ENCODE results near the gene SCMH1. TPM values are rescaled to one million over a fixed set of nuclear protein-coding genes. Genes with fewer than 3 reads are reported as not detected.

Gene SCMH1
- total RNA-seq, 1 experiment from 2014 or later: 16.5 TPM

DNA sequence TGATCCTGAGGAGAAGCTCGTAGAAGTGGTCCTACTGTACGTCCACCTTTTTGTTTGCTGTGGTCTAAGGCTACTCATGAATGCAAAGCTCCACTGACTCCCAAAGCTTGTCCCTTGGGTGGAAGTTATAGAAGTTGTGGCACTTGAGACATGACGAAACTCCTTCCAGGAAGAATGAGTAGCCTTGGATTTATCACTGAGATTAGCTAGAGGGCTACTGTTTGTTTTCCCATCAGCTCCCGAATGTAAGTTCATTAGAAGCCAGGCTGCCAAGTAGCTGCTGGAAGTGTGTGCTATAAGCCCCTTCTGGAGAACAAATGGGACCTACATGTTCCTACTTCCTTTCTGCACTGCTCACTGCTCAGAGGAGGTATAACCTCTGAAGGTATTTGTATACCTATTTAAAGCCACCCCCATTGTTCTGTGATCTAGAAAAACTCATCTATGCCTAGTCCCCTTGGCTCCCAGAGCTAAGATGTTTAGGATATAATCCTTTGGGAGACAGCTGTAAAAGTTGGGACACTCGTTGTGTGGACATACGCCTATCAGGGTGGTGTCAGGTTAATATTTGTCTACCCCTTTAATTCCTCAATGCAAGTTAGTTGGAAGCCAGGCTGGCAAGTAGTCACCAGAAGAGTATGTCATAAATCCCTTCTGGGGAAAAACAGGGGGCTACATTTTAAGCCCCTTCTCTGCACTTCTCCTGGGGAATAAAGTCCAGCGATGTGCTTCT is 72.9 kb downstream of the SCMH1 start:
- no peak for DNase-seq
- no peak overlapping the region for H2BK5ac ChIP-seq (ENCODE audit: insufficient read length, low read length)
- H3K23me2 ChIP-seq (ENCODE audit: insufficient read length, low read depth, low read length, poor library complexity, severe bottlenecking): no peaks in the 10 kb centered on the region
- no peak overlapping the region for H4K5ac ChIP-seq (ENCODE audit: insufficient read length, low read depth, low read length)
- H2BK20ac ChIP-seq (ENCODE audit: low read depth, low read length, poor library complexity, severe bottlenecking): no peak overlapping the region
- no peaks in the 10 kb centered on the region for H3K79me2 ChIP-seq (ENCODE audit: insufficient read depth, low read length)
- H3T11ph ChIP-seq (ENCODE audit: low read length): no peak overlapping the region
- no peak overlapping the region for H4K8ac ChIP-seq (replicated peaks; ENCODE audit: insufficient read length, low read depth, low read length)
- TF ChIP-seq CTCF (conservative IDR thresholded peaks at IDR 0.05): no peak
- H3K9ac ChIP-seq (ENCODE audit: extremely low read depth, insufficient read length, low read length): no peak overlapping the region
- no peaks in the 10 kb centered on the region for H3K4me1 ChIP-seq (ENCODE audit: insufficient read depth, low read length)
- H3K4me2 ChIP-seq (ENCODE audit: insufficient read depth, insufficient read length, low read length): no peak overlapping the region
- no peak overlapping the region for H2BK15ac ChIP-seq (ENCODE audit: low read depth, low read length)
- H3K14ac ChIP-seq (ENCODE audit: insufficient read depth, low read length): no peak overlapping the region
- H3K9me3 ChIP-seq (ENCODE audit: control insufficient read depth, low read depth, low read length): peaks cover 9% of the 10 kb centered on the region
- Mint-ChIP-seq H3K9me3 (peaks cover 20 to 33% of the 10 kb centered on the region in 2 experiments), H3K4me3 (no peak overlapping the region), H3K27me3 (ENCODE audit: low read depth) (no peaks in the 10 kb centered on the region), H3K36me3 (ENCODE audit: insufficient read depth in 1 of 3, low read depth in 3 of 3) (peaks cover 14 to 24% (median 20%) of the 10 kb centered on the region in 3 experiments), H3K4me1 (no peaks in the 10 kb centered on the region), H3K27ac (no peak overlapping the region)
- H2BK120ac ChIP-seq (ENCODE audit: low read depth, low read length, poor library complexity, severe bottlenecking): no peak overlapping the region
- no peak overlapping the region for H3K4ac ChIP-seq (ENCODE audit: low read depth, low read length)
- H3K23ac ChIP-seq (ENCODE audit: insufficient read length, low read depth, low read length): no peak overlapping the region
- WGBS (ENCODE audit: extremely low coverage, insufficient read length, low lambda C conversion rate): no CpG with 5 or more reads among the region's 7 CpGs
- H3K18ac ChIP-seq (ENCODE audit: insufficient read length, low read depth, low read length): no peak overlapping the region
- no peak overlapping the region for H3K56ac ChIP-seq (ENCODE audit: insufficient read length, low read depth, low read length)
- no peak overlapping the region for H2AK5ac ChIP-seq (ENCODE audit: insufficient read length, low read length)
- no peak overlapping the region for H3K27ac ChIP-seq (ENCODE audit: insufficient read length, low read depth, low read length)
- no peaks in the 10 kb centered on the region for H3K27me3 ChIP-seq (ENCODE audit: insufficient read depth, low read length)
- H4K91ac ChIP-seq (ENCODE audit: insufficient read length, low read depth, low read length): no peak overlapping the region
- H2AFZ ChIP-seq (ENCODE audit: low read length): no peak overlapping the region
- no peaks in the 10 kb centered on the region for H3K79me1 ChIP-seq (ENCODE audit: insufficient read depth, low read depth, low read length, poor library complexity, severe bottlenecking)
- no peak overlapping the region for H2BK12ac ChIP-seq (ENCODE audit: insufficient read length, low read depth, low read length)
- H4K20me1 ChIP-seq (ENCODE audit: control insufficient read depth, insufficient read depth, insufficient read length): no peaks in the 10 kb centered on the region

Data from H9 (cell line).